Measurements from ENCODE around the gene TCF21.

GRCh38 chr6:133854364-133855275 lies 34.3 kb upstream of the TCF21 start:
- no peak for TF ChIP-seq GATA2 (CRISPR knock-in tag; IDR thresholded peaks at IDR 0.05)
- no peak for TF ChIP-seq EP300 (IDR thresholded peaks at IDR 0.05; ENCODE audit: borderline replicate concordance in 1 of 2, low read depth in 1 of 2, low read length in 1 of 2)
- no peak for TF ChIP-seq TAF1 (IDR thresholded peaks at IDR 0.05; ENCODE audit: borderline replicate concordance, low read depth, low read length)
- no peak for TF ChIP-seq POLR2AphosphoS5 (IDR thresholded peaks at IDR 0.05; ENCODE audit: low read depth, low read length)
- no peak for TF ChIP-seq ZBTB33 (IDR thresholded peaks at IDR 0.05; ENCODE audit: borderline replicate concordance, low read depth)
- TF ChIP-seq YY1 (IDR thresholded peaks at IDR 0.05; ENCODE audit: low read depth): no peak
- TF ChIP-seq, protein P1, sequence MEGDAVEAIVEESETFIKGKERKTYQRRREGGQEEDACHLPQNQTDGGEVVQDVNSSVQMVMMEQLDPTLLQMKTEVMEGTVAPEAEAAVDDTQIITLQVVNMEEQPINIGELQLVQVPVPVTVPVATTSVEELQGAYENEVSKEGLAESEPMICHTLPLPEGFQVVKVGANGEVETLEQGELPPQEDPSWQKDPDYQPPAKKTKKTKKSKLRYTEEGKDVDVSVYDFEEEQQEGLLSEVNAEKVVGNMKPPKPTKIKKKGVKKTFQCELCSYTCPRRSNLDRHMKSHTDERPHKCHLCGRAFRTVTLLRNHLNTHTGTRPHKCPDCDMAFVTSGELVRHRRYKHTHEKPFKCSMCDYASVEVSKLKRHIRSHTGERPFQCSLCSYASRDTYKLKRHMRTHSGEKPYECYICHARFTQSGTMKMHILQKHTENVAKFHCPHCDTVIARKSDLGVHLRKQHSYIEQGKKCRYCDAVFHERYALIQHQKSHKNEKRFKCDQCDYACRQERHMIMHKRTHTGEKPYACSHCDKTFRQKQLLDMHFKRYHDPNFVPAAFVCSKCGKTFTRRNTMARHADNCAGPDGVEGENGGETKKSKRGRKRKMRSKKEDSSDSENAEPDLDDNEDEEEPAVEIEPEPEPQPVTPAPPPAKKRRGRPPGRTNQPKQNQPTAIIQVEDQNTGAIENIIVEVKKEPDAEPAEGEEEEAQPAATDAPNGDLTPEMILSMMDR (IDR thresholded peaks at IDR 0.05): no peak
- no peak for TF ChIP-seq RAD21 (IDR thresholded peaks at IDR 0.05; ENCODE audit: low read length)
- no peak for TF ChIP-seq MEF2A (IDR thresholded peaks at IDR 0.05; ENCODE audit: borderline replicate concordance, low read depth)
- TF ChIP-seq FOXJ3 (CRISPR knock-in tag; IDR thresholded peaks at IDR 0.05): no peak
- TF ChIP-seq EZH2phosphoT487 (IDR thresholded peaks at IDR 0.05; ENCODE audit: borderline replicate concordance, low read depth): peak; percentile 13; the same call in 1 of the 2 replicates

All from SK-N-SH (cell line).